NCI-H2029 (cell line): Measurements from ENCODE around the gene TPH1.

Source experiments
- DNase-seq: peaks from one replicate; lab custom pipeline; 2025; lab: John Stamatoyannopoulos, UW

Gene TPH1

GRCh38 chr11:18046116-18046777, at the start of gene TPH1:
Gene TPH1, minus strand, starts transcription at chr11:18046269. Its CDS starts 5,507 bp downstream, at chr11:18040762.
- peak; percentile 64 for DNase-seq

GRCh38 chr11:18093959-18094358, 47.9 kb upstream of the TPH1 start:
- no peak for DNase-seq

- DNase-seq, result no peak
These were observed 45.7 kb upstream of the TPH1 start for GRCh38 chr11:18091731-18092130.

- no peak for DNase-seq
These were observed 42.9 kb upstream of the TPH1 start for GRCh38 chr11:18088966-18089365.

- no peak for DNase-seq
These were observed 42.3 kb upstream of the TPH1 start for GRCh38 chr11:18088366-18088765.

- no peak for DNase-seq
These were observed 35.5 kb upstream of the TPH1 start for GRCh38 chr11:18081551-18081950.

GRCh38 chr11:18080451-18080850, 34.4 kb upstream of the TPH1 start:
- no peak for DNase-seq

GRCh38 chr11:18078909-18079308, 32.8 kb upstream of the TPH1 start:
- no peak for DNase-seq

GRCh38 chr11:18075444-18075843, 29.4 kb upstream of the TPH1 start:
- no peak for DNase-seq

- peak; percentile 77 for DNase-seq
These were observed 25.1 kb upstream of the TPH1 start for GRCh38 chr11:18071098-18071705.

GRCh38 chr11:18067372-18067771, 21.3 kb upstream of the TPH1 start:
- DNase-seq, result no peak

GRCh38 chr11:18066626-18067025, 20.6 kb upstream of the TPH1 start:
- DNase-seq, result no peak

- peak; percentile 94 for DNase-seq
These were observed 19.5 kb upstream of the TPH1 start for GRCh38 chr11:18065572-18065971.

GRCh38 chr11:18064450-18065054, 18.5 kb upstream of the TPH1 start:
- DNase-seq, result peak; percentile 66

- DNase-seq, result peak; percentile 92
These were observed 17.9 kb upstream of the TPH1 start for GRCh38 chr11:18063862-18064434.

GRCh38 chr11:18063125-18063524, 17.1 kb upstream of the TPH1 start:
- DNase-seq, result peak; percentile 94

- DNase-seq, result no peak
These were observed 15.3 kb upstream of the TPH1 start for GRCh38 chr11:18061351-18061750.

GRCh38 chr11:18056561-18057181, 10.6 kb upstream of the TPH1 start:
- peak; percentile 37 for DNase-seq

GRCh38 chr11:18054511-18055103, 8.5 kb upstream of the TPH1 start:
- DNase-seq, result no peak

- DNase-seq, result no peak
These were observed 4.8 kb upstream of the TPH1 start for GRCh38 chr11:18050848-18051247.

- no peak for DNase-seq
These were observed 9.6 kb downstream of the TPH1 start for GRCh38 chr11:18036456-18036855.

- no peak for DNase-seq
These were observed 18.6 kb downstream of the TPH1 start for GRCh38 chr11:18027475-18027874.
